GM12865 (cell line): ENCODE measurements around the gene MYOF.
"Not testable (repeated sequence)": the region's sequence is repeated elsewhere in the genome, so short reads cannot be mapped to it uniquely, and the experiment has no call there.

Experiments
- DNase-seq: peaks from one replicate; pipeline ENCODE4 v3.0.0; 2010; ENCODE audit warnings: low read depth
- H3K4me3 ChIP-seq: 2 replicates; pipeline ENCODE4 v1.5.1; 2011; ENCODE audit warnings: mild to moderate bottlenecking, low read depth, low read length, control low read depth
- CTCF ChIP-seq: IDR thresholded peaks from 2 replicates; pipeline ENCODE4 v1.5.1; 2011; ENCODE audit warnings: low read length, control low read depth, low read depth, inconsistent platforms; ENCODE audit not compliant: insufficient read depth; ENCODE audit errors: missing control alignments

The MYOF gene

DNA sequence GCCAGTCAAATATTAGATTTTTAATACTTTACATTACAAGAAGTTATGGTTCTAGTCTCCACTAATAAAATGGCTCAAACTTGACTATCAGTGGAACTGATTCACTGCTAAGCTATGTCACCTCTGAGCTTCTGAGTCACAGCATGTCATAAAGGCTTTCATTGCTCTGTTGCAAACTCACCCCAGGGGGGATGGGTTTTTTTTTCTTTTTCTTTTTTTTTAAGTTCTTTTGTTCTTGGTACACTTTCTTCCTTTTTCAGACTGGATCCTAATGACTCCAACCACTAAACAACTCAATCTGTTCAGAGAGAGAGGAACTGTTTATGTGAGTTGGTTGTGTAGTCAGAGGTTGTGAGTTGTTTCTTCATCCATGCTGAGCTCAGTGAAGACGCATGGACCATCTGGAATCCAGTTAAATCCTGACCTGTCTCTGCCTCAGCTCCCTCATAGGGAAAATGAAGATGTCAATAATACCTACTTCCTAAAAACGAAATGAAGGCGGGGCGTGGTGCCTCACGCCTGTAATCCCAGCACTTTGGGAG, 11.0 kb downstream of the MYOF start:
- H3K4me3 ChIP-seq, result no peak overlapping the region
- no peak for TF ChIP-seq CTCF
- no peak for DNase-seq

GRCh38 chr10:93469454-93469853, 12.7 kb downstream of the MYOF start:
- DNase-seq, result no peak
- TF ChIP-seq CTCF, result no peak
- H3K4me3 ChIP-seq, result no peak overlapping the region

DNA sequence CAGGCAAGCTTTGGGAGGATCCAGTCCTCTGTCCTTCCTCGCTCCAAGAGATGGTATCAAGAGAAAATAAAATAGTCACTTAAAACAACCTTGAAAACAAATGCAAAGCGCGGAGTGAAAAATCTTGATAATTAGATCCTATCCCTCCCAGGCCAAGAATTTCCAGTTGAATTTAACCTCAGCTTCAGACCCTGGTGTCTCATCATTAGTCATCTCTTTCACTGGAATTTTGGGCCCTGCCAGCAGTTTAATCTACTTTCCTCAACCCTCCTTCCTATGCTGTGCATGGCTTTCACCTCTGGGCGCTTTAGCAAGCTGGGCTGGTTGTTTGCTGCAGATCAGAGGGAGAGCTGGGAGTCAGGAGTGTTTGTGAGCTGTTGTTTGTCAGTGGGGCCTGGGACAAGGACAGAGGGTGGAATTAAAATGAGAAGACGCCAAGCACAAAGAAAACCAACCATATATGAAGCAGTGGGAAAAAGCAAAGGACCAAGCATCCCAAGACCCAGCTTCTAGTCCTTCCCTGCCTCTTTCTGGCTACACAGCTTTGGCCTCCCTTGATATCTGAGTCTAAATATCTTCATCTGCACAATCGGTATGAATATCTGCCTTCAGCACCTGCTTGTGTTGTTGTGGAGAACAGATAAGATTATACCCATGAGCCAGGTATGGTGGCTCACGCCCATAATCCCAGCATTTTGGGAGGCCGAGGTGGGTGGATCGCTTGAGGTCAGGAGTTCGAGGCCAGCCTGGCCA, 13.5 kb downstream of the MYOF start:
- DNase-seq, result no peak
- no peak overlapping the region for H3K4me3 ChIP-seq

DNA sequence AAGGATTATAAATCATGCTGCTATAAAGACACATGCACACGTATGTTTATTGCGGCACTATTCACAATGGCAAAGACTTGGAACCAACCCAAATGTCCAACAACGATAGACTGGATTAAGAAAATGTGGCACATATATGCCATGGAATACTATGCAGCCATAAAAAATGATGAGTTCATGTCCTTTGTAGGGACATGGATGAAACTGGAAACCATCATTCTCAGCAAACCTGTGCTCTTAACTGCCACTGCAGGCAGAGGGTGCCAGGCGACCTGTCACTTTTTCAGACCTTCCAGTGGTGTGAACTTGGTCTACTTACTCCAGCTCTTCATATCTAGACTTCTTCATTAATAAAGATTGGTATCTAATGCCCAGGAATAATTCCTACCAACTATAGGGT, 14.5 kb downstream of the MYOF start:
- DNase-seq, H3K4me3 ChIP-seq: not testable (repeated sequence)

More for the DNA sequence above, 13.5 kb downstream of the MYOF start:
- no peak for TF ChIP-seq CTCF

- no peak overlapping the region for H3K4me3 ChIP-seq
- TF ChIP-seq CTCF, result no peak
- DNase-seq, result no peak
Measured at GRCh38 chr10:93465806-93466675, 16.1 kb downstream of the MYOF start.

DNA sequence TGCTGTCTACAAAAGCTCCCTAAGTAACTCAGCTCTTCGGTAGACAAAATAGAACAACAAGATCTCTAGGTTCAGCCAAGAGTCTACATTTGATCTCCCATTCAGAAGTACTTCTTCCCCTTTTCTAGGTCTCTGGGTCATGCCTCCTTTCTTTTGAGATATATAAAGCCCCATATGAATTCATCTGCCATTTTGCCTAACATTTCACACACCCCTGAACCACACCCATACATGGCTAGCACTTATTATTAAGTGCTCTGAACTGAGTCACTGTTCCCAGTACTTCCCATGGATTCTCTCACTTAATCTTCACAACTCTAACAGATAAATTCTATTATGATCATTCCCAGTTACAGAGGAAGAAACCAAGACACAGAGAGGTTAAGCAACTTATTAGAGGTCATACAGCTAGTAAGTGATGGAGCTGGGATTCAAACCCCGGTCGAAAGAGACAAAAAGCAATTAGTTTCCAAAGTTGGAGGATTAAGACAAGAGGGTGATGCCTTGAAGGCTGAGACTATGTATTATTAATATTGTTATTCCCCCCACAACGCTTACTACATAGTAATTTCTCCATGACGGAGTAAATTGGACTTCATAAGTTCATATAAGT, 17.3 kb downstream of the MYOF start:
- H3K4me3 ChIP-seq, result no peak overlapping the region
- TF ChIP-seq CTCF, result no peak
- no peak for DNase-seq
